B cell (primary cell): ENCODE data around the gene ZNF804B.

ENCODE experiments used
- CTCF ChIP-seq: fragments of 200-600 bp; IDR thresholded peaks from one replicate; pipeline ENCODE4 v1.8.0; 2022; ENCODE audit warnings: antibody characterized with exemption, mild to moderate bottlenecking
- EZH2 ChIP-seq: IDR thresholded peaks from 2 replicates; pipeline ENCODE4 v1.6.1; 2012; ENCODE audit warnings: borderline replicate concordance, low read depth, mild to moderate bottlenecking, moderate library complexity, low read length; ENCODE audit not compliant: insufficient read depth, poor library complexity, severe bottlenecking

GRCh38 chr7:88757371-88757770 lies 2.1 kb upstream of the ZNF804B start:
- no peak for TF ChIP-seq CTCF
- no peak for TF ChIP-seq EZH2
